ENCODE results near the gene ADM. TPM values are rescaled to one million over a fixed set of nuclear protein-coding genes. Genes with fewer than 3 reads are reported as not detected.

Gene ADM
- polyA plus RNA-seq, 3 donors from 2014 or later, result 0.19 to 2.1 (median 0.20) TPM

GRCh38 chr11:10348650-10349280 is 43.9 kb downstream of the ADM start:
- Mint-ChIP-seq H3K4me1 (no peaks in the 10 kb centered on the region), H3K36me3 (no peaks in the 10 kb centered on the region), H3K27ac (no peak overlapping the region), H3K9me3 (no peaks in the 10 kb centered on the region), H3K4me3 (no peak overlapping the region), H3K27me3 (ENCODE audit: low read depth in 3 of 3) (peaks cover 0 to 14% (median 0%) of the 10 kb centered on the region in 3 donors)
- DNase-seq, result no peak

- Mint-ChIP-seq H3K36me3 (no peaks in the 10 kb centered on the region), H3K9me3 (no peaks in the 10 kb centered on the region), H3K27me3 (ENCODE audit: low read depth in 3 of 3) (peaks cover 0 to 14% (median 0%) of the 10 kb centered on the region in 3 donors), H3K4me3 (no peak overlapping the region), H3K27ac (no peak overlapping the region), H3K4me1 (no peaks in the 10 kb centered on the region)
- DNase-seq, result no peak
Measured at GRCh38 chr11:10349281-10349665, 44.4 kb downstream of the ADM start.

- peaks cover 0 to 14% (median 3%) of the 10 kb centered on the region in 3 donors for H3K27me3 Mint-ChIP-seq (ENCODE audit: low read depth in 3 of 3)
- H3K27ac Mint-ChIP-seq, result no peak overlapping the region
- H3K36me3 Mint-ChIP-seq, result no peaks in the 10 kb centered on the region
- no peak overlapping the region for H3K4me3 Mint-ChIP-seq
- no peaks in the 10 kb centered on the region for H3K9me3 Mint-ChIP-seq
- H3K4me1 Mint-ChIP-seq, result no peaks in the 10 kb centered on the region
- no peak for DNase-seq
Measured at GRCh38 chr11:10349806-10350205, 44.9 kb downstream of the ADM start.

GRCh38 chr11:10350334-10350733 is 45.5 kb downstream of the ADM start:
- no peak overlapping the region for H3K27ac Mint-ChIP-seq
- H3K9me3 Mint-ChIP-seq, result no peaks in the 10 kb centered on the region
- H3K36me3 Mint-ChIP-seq, result no peaks in the 10 kb centered on the region
- peaks cover 0 to 10% (median 3%) of the 10 kb centered on the region in 3 donors for H3K27me3 Mint-ChIP-seq (ENCODE audit: low read depth in 3 of 3)
- DNase-seq, result no peak
- no peaks in the 10 kb centered on the region for H3K4me1 Mint-ChIP-seq
- H3K4me3 Mint-ChIP-seq, result no peak overlapping the region

GRCh38 chr11:10351435-10351764 is 46.5 kb downstream of the ADM start:
- Mint-ChIP-seq H3K36me3 (no peaks in the 10 kb centered on the region), H3K4me1 (no peaks in the 10 kb centered on the region), H3K27ac (no peak overlapping the region), H3K9me3 (no peaks in the 10 kb centered on the region), H3K4me3 (no peak overlapping the region), H3K27me3 (ENCODE audit: low read depth in 3 of 3) (peaks cover 0 to 10% (median 3%) of the 10 kb centered on the region in 3 donors)
- no peak for DNase-seq

GRCh38 chr11:10351765-10352641 is 47.1 kb downstream of the ADM start:
- no peaks in the 10 kb centered on the region for H3K9me3 Mint-ChIP-seq
- H3K4me1 Mint-ChIP-seq, result no peaks in the 10 kb centered on the region
- peaks cover 0 to 7% (median 3%) of the 10 kb centered on the region in 3 donors for H3K27me3 Mint-ChIP-seq (ENCODE audit: low read depth in 3 of 3)

GRCh38 chr11:10352921-10353550 is 48.2 kb downstream of the ADM start:
- Mint-ChIP-seq H3K27ac (no peak overlapping the region), H3K4me3 (no peak overlapping the region), H3K27me3 (ENCODE audit: low read depth in 3 of 3) (peaks cover 0 to 5% (median 5%) of the 10 kb centered on the region in 3 donors), H3K4me1 (no peaks in the 10 kb centered on the region), H3K36me3 (no peaks in the 10 kb centered on the region), H3K9me3 (no peaks in the 10 kb centered on the region)
- no peak for DNase-seq

More at GRCh38 chr11:10351765-10352641, 47.1 kb downstream of the ADM start:
- DNase-seq, result no peak
- no peak overlapping the region for H3K27ac Mint-ChIP-seq
- no peak overlapping the region for H3K4me3 Mint-ChIP-seq
- H3K36me3 Mint-ChIP-seq, result no peaks in the 10 kb centered on the region

- Mint-ChIP-seq H3K9me3 (no peaks in the 10 kb centered on the region), H3K27me3 (ENCODE audit: low read depth in 3 of 3) (peaks cover 1 to 14% (median 7%) of the 10 kb centered on the region in 3 donors), H3K4me1 (no peaks in the 10 kb centered on the region), H3K36me3 (no peaks in the 10 kb centered on the region), H3K4me3 (no peak overlapping the region), H3K27ac (no peak overlapping the region)
- DNase-seq, result no peak
Measured at GRCh38 chr11:10354389-10354788, 49.5 kb downstream of the ADM start.

GRCh38 chr11:10355257-10355661 is 50.4 kb downstream of the ADM start:
- Mint-ChIP-seq H3K9me3 (no peaks in the 10 kb centered on the region), H3K36me3 (no peaks in the 10 kb centered on the region), H3K4me1 (no peaks in the 10 kb centered on the region), H3K4me3 (no peak overlapping the region), H3K27me3 (ENCODE audit: low read depth in 3 of 3) (peaks cover 1 to 17% (median 7%) of the 10 kb centered on the region in 3 donors), H3K27ac (no peak overlapping the region)
- DNase-seq, result no peak

- no peaks in the 10 kb centered on the region for H3K36me3 Mint-ChIP-seq
- no peaks in the 10 kb centered on the region for H3K9me3 Mint-ChIP-seq
- H3K4me1 Mint-ChIP-seq, result no peaks in the 10 kb centered on the region
- H3K4me3 Mint-ChIP-seq, result no peak overlapping the region
- no peak for DNase-seq
- H3K27ac Mint-ChIP-seq, result no peak overlapping the region
- peaks cover 1 to 20% (median 7%) of the 10 kb centered on the region in 3 donors for H3K27me3 Mint-ChIP-seq (ENCODE audit: low read depth in 3 of 3)
Measured at GRCh38 chr11:10356161-10356560, 51.3 kb downstream of the ADM start.

Other genes with a start within 250 kb of the ADM start
- 1 to 10 TPM; 3.2 to 6.9 (median 4.7) TPM for gene SBF2, start 10.9 kb upstream of the ADM start, polyA plus RNA-seq
- gene AMPD3, start 150.2 kb downstream of the ADM start, polyA plus RNA-seq, result 1 to 10 TPM; 2.5 to 4.9 (median 4.0) TPM
- gene RNF141, start 236.1 kb downstream of the ADM start, polyA plus RNA-seq, result 10 to 100 TPM; 12.0 to 16.8 (median 13.0) TPM